IMR-90 (cell line): Measurements from ENCODE around the gene PLCB4. TPM values are rescaled to one million over a fixed set of nuclear protein-coding genes. Genes with fewer than 3 reads are reported as not detected.
A peak's percentile ranks its signal among the peaks of the same experiment; 100 is the strongest.

Experiments
- ATAC-seq: fragments of 200-7000 bp; cut with Tn5 transposase; 2 replicates; pipeline ENCODE4 v1.9.1; 2020; ENCODE audit warnings: low read depth, mild to moderate bottlenecking, moderate library complexity
- BruUV-seq: library from RNA; stranded (reverse); fragments of 400-500 nt; replicated peaks from 2 replicates; lab custom pipeline; 2021; lab: Mats Ljungman, UMichigan
- CTCF ChIA-PET: fragments of 300-600 bp; formaldehyde crosslinking; extraction: SDS; loops from one replicate; lab custom pipeline; 2021; ENCODE audit warnings: antibody characterized with exemption; lab: Yijun Ruan, JAX
- POLR2A ChIA-PET: fragments of 300-600 bp; sonication (Branson Sonifier 250); formaldehyde crosslinking; loops from one replicate; lab custom pipeline; 2022; ENCODE audit warnings: antibody characterized with exemption; ENCODE audit not compliant: unreplicated experiment; lab: Charles Lee
- DNase-seq: peaks from one replicate; pipeline ENCODE4 v3.0.0; 2013
- H2AFZ ChIP-seq: replicated peaks from 2 replicates; pipeline ENCODE3; 2013; ENCODE audit warnings: low read length, mild to moderate bottlenecking; ENCODE audit not compliant: poor library complexity
- H2AK5ac ChIP-seq: 2 replicates; pipeline ENCODE4 v1.6.1; 2013; ENCODE audit warnings: low read depth, low read length, inconsistent platforms
- H2AK9ac ChIP-seq: replicated peaks from 2 replicates; pipeline ENCODE3; 2013; ENCODE audit warnings: mild to moderate bottlenecking, low read depth, low read length, moderate library complexity; ENCODE audit not compliant: poor library complexity
- H2BK120ac ChIP-seq: 2 replicates; pipeline ENCODE4 v1.6.1; 2013; ENCODE audit warnings: low read depth, low read length, inconsistent platforms
- H2BK15ac ChIP-seq: 3 replicates; pipeline ENCODE4 v1.6.1; 2013; ENCODE audit warnings: low read depth, low read length, inconsistent platforms
- H2BK20ac ChIP-seq: 2 replicates; pipeline ENCODE4 v1.6.1; 2013; ENCODE audit warnings: low read depth, mild to moderate bottlenecking, inconsistent platforms, low read length, moderate library complexity
- H2BK5ac ChIP-seq: 2 replicates; pipeline ENCODE4 v1.6.1; 2013; ENCODE audit warnings: mild to moderate bottlenecking, low read depth, low read length, inconsistent platforms; ENCODE audit not compliant: poor library complexity, severe bottlenecking
- H3K14ac ChIP-seq: replicated peaks from 2 replicates; pipeline ENCODE4 v1.6.1; 2013; ENCODE audit warnings: low read depth, low read length, inconsistent platforms
- H3K18ac ChIP-seq: 2 replicates; pipeline ENCODE4 v1.6.1; 2013; ENCODE audit warnings: low read depth, low read length, control low read depth
- H3K23ac ChIP-seq: 2 replicates; pipeline ENCODE4 v1.6.1; 2013; ENCODE audit warnings: low read depth, low read length, inconsistent platforms
- H3K27ac ChIP-seq: 2 replicates; pipeline ENCODE4 v1.5.1; 2013; ENCODE audit warnings: mild to moderate bottlenecking, control low read depth, low read length; ENCODE audit not compliant: insufficient read depth
- H3K27me3 ChIP-seq: 2 replicates; pipeline ENCODE4 v1.6.1; 2013; ENCODE audit warnings: low read length; ENCODE audit not compliant: control insufficient read depth, insufficient read depth
- H3K36me3 ChIP-seq: 2 replicates; pipeline ENCODE4 v1.6.1; 2013; ENCODE audit warnings: low read length, mixed read lengths; ENCODE audit not compliant: control insufficient read depth, insufficient read depth
- H3K4ac ChIP-seq: 2 replicates; pipeline ENCODE4 v1.6.1; 2013; ENCODE audit warnings: low read depth, low read length, inconsistent platforms
- H3K4me1 ChIP-seq: 2 replicates; pipeline ENCODE4 v1.6.1; 2013; ENCODE audit warnings: low read length, mixed read lengths; ENCODE audit not compliant: control insufficient read depth, insufficient read depth
- H3K4me2 ChIP-seq: 2 replicates; pipeline ENCODE4 v1.6.1; 2013; ENCODE audit warnings: low read depth, mild to moderate bottlenecking, control low read depth, low read length, moderate library complexity
- H3K4me3 ChIP-seq: 2 replicates; pipeline ENCODE4 v1.5.1; 2013; ENCODE audit warnings: low read depth, mild to moderate bottlenecking, control low read depth, low read length, moderate library complexity; ENCODE audit not compliant: insufficient read depth
- H3K56ac ChIP-seq: 2 replicates; pipeline ENCODE4 v1.6.1; 2013; ENCODE audit warnings: low read length, inconsistent platforms; ENCODE audit not compliant: insufficient read depth; ENCODE audit errors: extremely low read depth
- H3K79me1 ChIP-seq, 2 experiments: 2 replicates each; pipeline ENCODE4 v1.6.1; 2013; ENCODE audit warnings: low read length in 2 of 2, inconsistent platforms in 1 of 2, low read depth in 1 of 2
- H3K9ac ChIP-seq: 2 replicates; pipeline ENCODE4 v1.6.1; 2013; ENCODE audit warnings: low read depth, low read length, control low read depth
- H3K9me1 ChIP-seq: 2 replicates; pipeline ENCODE4 v1.6.1; 2013; ENCODE audit warnings: low read length, inconsistent platforms; ENCODE audit not compliant: insufficient read depth
- H3K9me3 ChIP-seq: 2 replicates; pipeline ENCODE4 v1.6.1; 2013; ENCODE audit warnings: low read length; ENCODE audit not compliant: control insufficient read depth, insufficient read depth
- H4K20me1 ChIP-seq: 2 replicates; pipeline ENCODE4 v1.6.1; 2013; ENCODE audit warnings: low read length, inconsistent platforms; ENCODE audit not compliant: insufficient read depth
- H4K5ac ChIP-seq: 2 replicates; pipeline ENCODE4 v1.6.1; 2013; ENCODE audit warnings: mild to moderate bottlenecking, low read depth, low read length, control low read depth
- H4K8ac ChIP-seq, 2 experiments: 2 replicates each; pipeline ENCODE4 v1.6.1; 2013; ENCODE audit warnings: low read depth in 2 of 2, low read length in 2 of 2, control low read depth in 1 of 2, inconsistent platforms in 1 of 2
- H4K91ac ChIP-seq: 2 replicates; pipeline ENCODE4 v1.6.1; 2013; ENCODE audit warnings: low read depth, low read length, inconsistent platforms; ENCODE audit not compliant: insufficient read depth
- CEBPB ChIP-seq: IDR thresholded peaks from 2 replicates; pipeline ENCODE4 v1.6.1; 2012; ENCODE audit warnings: low read depth, low read length, improper control_type of control experiment
- FOS ChIP-seq: fragments of 150-350 bp; IDR thresholded peaks from 2 replicates; pipeline ENCODE4 v1.6.1; 2016; ENCODE audit warnings: low read depth, low read length
- MAZ ChIP-seq: IDR thresholded peaks from 2 replicates; pipeline ENCODE4 v1.6.1; 2012; ENCODE audit warnings: low read depth, mild to moderate bottlenecking, low read length, improper control_type of control experiment, moderate library complexity, borderline replicate concordance
- USF2 ChIP-seq: fragments of 150-350 bp; IDR thresholded peaks from 2 replicates; pipeline ENCODE4 v1.6.1; 2017; ENCODE audit warnings: mild to moderate bottlenecking, antibody characterized with exemption, low read length, low read depth
- WGBS, 2 experiments: methylation state at CpG; one replicate each; pipeline versions ENCODE4 v1.1.5 to v1.1.7; 2013; ENCODE audit warnings: missing lambda C conversion rate in 2 of 2; ENCODE audit not compliant: insufficient read length in 1 of 2; ENCODE audit errors: extremely low coverage in 2 of 2; 5-methylcytosine and 5-hydroxymethylcytosine counted together
- dilution Hi-C: fragments of 300-500 bp; cut with HindIII; formaldehyde crosslinking; loops from one replicate; pipeline ENCODE4 v1.14.3; 2018; ENCODE audit warnings: low sequenced_read_pairs; ENCODE audit not compliant: unreplicated experiment
- in situ Hi-C: fragments of 300-500 bp; cut with MboI; formaldehyde crosslinking; loops from 3 replicates; pipeline ENCODE4 v1.14.3; 2019; ENCODE audit warnings: low sequenced_read_pairs, inconsistent platforms, mixed read lengths
- intact Hi-C: fragments of 100-400 bp; cut with micrococcal nuclease; formaldehyde crosslinking; loops from 2 replicates; pipeline ENCODE4 v1.10.0; 2022
- polyA plus RNA-seq, 3 experiments: library from polyadenylated mRNA; depleted of rRNA; stranded (reverse); fragments of >200 nt; gene quantifications; 2 replicates each; pipeline ENCODE4 v1.2.3, GENCODE V29; 2012; ENCODE audit warnings: low replicate concordance in 1 of 3
- total RNA-seq: library from RNA; depleted of rRNA; stranded (reverse); fragments of >200 nt; gene quantifications from 2 replicates; pipeline ENCODE4 v1.2.3, GENCODE V29; 2012

PLCB4 gene
- total and polyA plus RNA-seq, 2 of the 4 experiments (the other 2 are of a cell fraction) = 12.5 to 24.0 TPM

GRCh38 chr20:9344083-9344920, 275.4 kb downstream of the PLCB4 start:
- Histone ChIP-seq H2BK120ac (peak overlapping the region; percentile 7; the same call in 1 of the 2 replicates), H3K36me3 (peaks cover 4% of the 10 kb centered on the region), H3K9me1 (peaks cover 22% of the 10 kb centered on the region), H3K4me1 (peaks cover 14% of the 10 kb centered on the region), H4K5ac (no peak overlapping the region), H2AFZ (no peak overlapping the region), H3K14ac (peak overlapping the region; percentile 25; the same call in 1 of the 2 replicates), H3K4ac (peak overlapping the region; percentile 16; the same call in 1 of the 2 replicates), H3K27ac (no peak overlapping the region), H2BK15ac (no peak overlapping the region; the same call in 2 of the 3 replicates), H2AK9ac (peak overlapping the region; percentile 17), H3K56ac (no peak overlapping the region), H3K79me1 (peaks cover 19 to 61% of the 10 kb centered on the region in 2 experiments; a peak in 3 of 4 replicates), H3K4me3 (no peak overlapping the region), H3K23ac (peak overlapping the region; percentile 35; the same call in 1 of the 2 replicates), H4K8ac (peak overlapping the region in 1 of 2 experiments; percentile 32; a peak in 1 of 4 replicates), H2BK20ac (peak overlapping the region; percentile 36), H3K27me3 (no peaks in the 10 kb centered on the region), H3K9me3 (no peaks in the 10 kb centered on the region), H3K18ac (no peak overlapping the region), H3K9ac (no peak overlapping the region), H4K91ac (no peak overlapping the region; the same call in 1 of the 2 replicates), H3K4me2 (peak overlapping the region; percentile 8; the same call in 1 of the 2 replicates), H2BK5ac (no peak overlapping the region), H2AK5ac (no peak overlapping the region), H4K20me1 (no peaks in the 10 kb centered on the region)
- BruUV-seq = no TSS peak
- CTCF ChIA-PET = interaction anchor here (1.2 kb wide), 1 partner anchor 585 kb away, joined by 6 read pairs; no protein-coding TSS in a partner anchor
- 45 to 100% methylated on average over 1 to 4 of the region's 11 CpGs for WGBS, 2 experiments
- DNase-seq (peak; percentile 85), ATAC-seq (peak; percentile 50)
- dilution Hi-C loops (no loop called here), in situ Hi-C loops (no loop called here), intact Hi-C loops (no loop called here)
- TF ChIP-seq CEBPB (peak; percentile 67; the same call in 1 of the 2 replicates), MAZ (no peak), USF2 (no peak), FOS (no peak)
- POLR2A ChIA-PET = no interaction called here
